ENCODE results near the gene CCDC13. TPM values are rescaled to one million over a fixed set of nuclear protein-coding genes. Genes with fewer than 3 reads are reported as not detected.

CCDC13 gene
- total and polyA plus RNA-seq, 10 of the 15 experiments (the other 5 are each of a cell fraction or from before 2014, with no cell fraction given), result 0.13 to 0.81 (median 0.30) TPM; not detected in 4

- TF ChIP-seq, protein P1, sequence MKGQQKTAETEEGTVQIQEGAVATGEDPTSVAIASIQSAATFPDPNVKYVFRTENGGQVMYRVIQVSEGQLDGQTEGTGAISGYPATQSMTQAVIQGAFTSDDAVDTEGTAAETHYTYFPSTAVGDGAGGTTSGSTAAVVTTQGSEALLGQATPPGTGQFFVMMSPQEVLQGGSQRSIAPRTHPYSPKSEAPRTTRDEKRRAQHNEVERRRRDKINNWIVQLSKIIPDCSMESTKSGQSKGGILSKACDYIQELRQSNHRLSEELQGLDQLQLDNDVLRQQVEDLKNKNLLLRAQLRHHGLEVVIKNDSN (IDR thresholded peaks at IDR 0.05; ENCODE audit: borderline replicate concordance, extremely low read length, insufficient read depth, low read depth, low read length), result no peak
- TF ChIP-seq E2F8 (IDR thresholded peaks at IDR 0.05; ENCODE audit: low read depth, partially characterized antibody) (no peak), STAT1 (conservative IDR thresholded peaks at IDR 0.05) (no peak), SIX5 (IDR thresholded peaks at IDR 0.05; ENCODE audit: low read depth, low read length, severe bottlenecking) (no peak), RB1 (IDR thresholded peaks at IDR 0.05; ENCODE audit: borderline replicate concordance) (peak; percentile 80; the same call in 1 of the 2 replicates), JUNB (IDR thresholded peaks at IDR 0.05) (no peak), CREB1 (IDR thresholded peaks at IDR 0.05; ENCODE audit: low read depth) (peak; percentile 83), IRF5 (IDR thresholded peaks at IDR 0.05; ENCODE audit: borderline replicate concordance) (no peak), TBL1XR1 (IDR thresholded peaks at IDR 0.05; ENCODE audit: low read depth, low read length) (no peak), STAT3 (IDR thresholded peaks at IDR 0.05; ENCODE audit: low read depth, low read length) (no peak), HCFC1 (IDR thresholded peaks at IDR 0.05; ENCODE audit: low read length) (no peak), TCF3 (IDR thresholded peaks at IDR 0.05; ENCODE audit: borderline replicate concordance, insufficient read depth, low read depth, low read length) (no peak), ZNF592 (IDR thresholded peaks at IDR 0.05) (no peak), ATF7 (IDR thresholded peaks at IDR 0.05; ENCODE audit: low read depth) (no peak), ZNF384 (IDR thresholded peaks at IDR 0.05; ENCODE audit: borderline replicate concordance, low read depth, low read length) (no peak), RCOR1 (conservative IDR thresholded peaks at IDR 0.05; ENCODE audit: low read depth, low read length) (no peak)
- TF ChIP-seq, protein P2, sequence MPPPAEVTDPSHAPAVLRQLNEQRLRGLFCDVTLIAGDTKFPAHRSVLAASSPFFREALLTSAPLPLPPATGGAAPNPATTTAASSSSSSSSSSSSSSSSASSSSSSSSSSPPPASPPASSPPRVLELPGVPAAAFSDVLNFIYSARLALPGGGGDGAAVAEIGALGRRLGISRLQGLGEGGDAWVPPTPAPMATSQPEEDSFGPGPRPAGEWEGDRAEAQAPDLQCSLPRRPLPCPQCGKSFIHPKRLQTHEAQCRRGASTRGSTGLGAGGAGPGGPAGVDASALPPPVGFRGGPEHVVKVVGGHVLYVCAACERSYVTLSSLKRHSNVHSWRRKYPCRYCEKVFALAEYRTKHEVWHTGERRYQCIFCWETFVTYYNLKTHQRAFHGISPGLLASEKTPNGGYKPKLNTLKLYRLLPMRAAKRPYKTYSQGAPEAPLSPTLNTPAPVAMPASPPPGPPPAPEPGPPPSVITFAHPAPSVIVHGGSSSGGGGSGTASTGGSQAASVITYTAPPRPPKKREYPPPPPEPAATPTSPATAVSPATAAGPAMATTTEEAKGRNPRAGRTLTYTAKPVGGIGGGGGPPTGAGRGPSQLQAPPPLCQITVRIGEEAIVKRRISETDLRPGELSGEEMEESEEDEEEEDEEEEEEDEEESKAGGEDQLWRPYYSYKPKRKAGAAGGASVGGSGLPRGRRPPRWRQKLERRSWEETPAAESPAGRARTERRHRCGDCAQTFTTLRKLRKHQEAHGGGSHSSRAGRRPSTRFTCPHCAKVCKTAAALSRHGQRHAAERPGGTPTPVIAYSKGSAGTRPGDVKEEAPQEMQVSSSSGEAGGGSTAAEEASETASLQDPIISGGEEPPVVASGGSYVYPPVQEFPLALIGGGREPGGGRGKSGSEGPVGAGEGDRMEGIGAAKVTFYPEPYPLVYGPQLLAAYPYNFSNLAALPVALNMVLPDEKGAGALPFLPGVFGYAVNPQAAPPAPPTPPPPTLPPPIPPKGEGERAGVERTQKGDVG (CRISPR knock-in tag; IDR thresholded peaks at IDR 0.05), result no peak
Measured at GRCh38 chr3:42804106-42804830, 31.2 kb upstream of the CCDC13 start, which contains the start of gene HIGD1A (continued).

All from GM12878 (cell line).